ENCODE results near the gene GALNT17.

Gene GALNT17

GRCh38 chr7:71507680-71508602 lies 376.0 kb downstream of the GALNT17 start:
- DNase-seq (ENCODE audit: low spot score): no peak

GRCh38 chr7:71509381-71509780 lies 377.4 kb downstream of the GALNT17 start:
- peak; percentile 32 for DNase-seq (ENCODE audit: low spot score)

GRCh38 chr7:71511361-71511807 lies 379.4 kb downstream of the GALNT17 start:
- no peak for DNase-seq (ENCODE audit: low spot score)

- no peak for DNase-seq (ENCODE audit: low spot score)
Observed at GRCh38 chr7:71517940-71518699, 386.2 kb downstream of the GALNT17 start.

- DNase-seq (ENCODE audit: low spot score): no peak
Observed at GRCh38 chr7:71518880-71519279, 386.9 kb downstream of the GALNT17 start.

GRCh38 chr7:71521506-71521905 lies 389.6 kb downstream of the GALNT17 start:
- DNase-seq (ENCODE audit: low spot score): peak; percentile 89

- DNase-seq (ENCODE audit: low spot score): no peak
Observed at GRCh38 chr7:71526106-71526505, 394.2 kb downstream of the GALNT17 start.

- DNase-seq (ENCODE audit: low spot score): no peak
Observed at GRCh38 chr7:71527213-71527612, 395.3 kb downstream of the GALNT17 start.

- no peak for DNase-seq (ENCODE audit: low spot score)
Observed at GRCh38 chr7:71535616-71536015, 403.7 kb downstream of the GALNT17 start.

- no peak for DNase-seq (ENCODE audit: low spot score)
Observed at GRCh38 chr7:71538210-71538609, 406.3 kb downstream of the GALNT17 start.

- no peak for DNase-seq (ENCODE audit: low spot score)
Observed at GRCh38 chr7:71539615-71540014, 407.7 kb downstream of the GALNT17 start.

- no peak for DNase-seq (ENCODE audit: low spot score)
Observed at GRCh38 chr7:71541707-71542353, 409.9 kb downstream of the GALNT17 start.

GRCh38 chr7:71543396-71543795 lies 411.5 kb downstream of the GALNT17 start:
- DNase-seq (ENCODE audit: low spot score): no peak

- no peak for DNase-seq (ENCODE audit: low spot score)
Observed at GRCh38 chr7:71544816-71545215, 412.9 kb downstream of the GALNT17 start.

GRCh38 chr7:71547426-71547825 lies 415.5 kb downstream of the GALNT17 start:
- no peak for DNase-seq (ENCODE audit: low spot score)

- DNase-seq (ENCODE audit: low spot score): no peak
Observed at GRCh38 chr7:71548746-71549145, 416.8 kb downstream of the GALNT17 start.

- no peak for DNase-seq (ENCODE audit: low spot score)
Observed at GRCh38 chr7:71553306-71553705, 421.4 kb downstream of the GALNT17 start.

GRCh38 chr7:71555758-71556157 lies 423.8 kb downstream of the GALNT17 start:
- DNase-seq (ENCODE audit: low spot score): no peak

GRCh38 chr7:71558806-71559613 lies 427.1 kb downstream of the GALNT17 start:
- DNase-seq (ENCODE audit: low spot score): no peak

GRCh38 chr7:71560354-71560995 lies 428.5 kb downstream of the GALNT17 start:
- DNase-seq (ENCODE audit: low spot score): no peak

GRCh38 chr7:71563276-71563675 lies 431.3 kb downstream of the GALNT17 start:
- DNase-seq (ENCODE audit: low spot score): no peak
